ENCODE results near the gene CACNA1C. TPM values are rescaled to one million over a fixed set of nuclear protein-coding genes. Genes with fewer than 3 reads are reported as not detected.

Gene CACNA1C
- total RNA-seq, 1 donor from 2014 or later = 1.3 TPM

DNA sequence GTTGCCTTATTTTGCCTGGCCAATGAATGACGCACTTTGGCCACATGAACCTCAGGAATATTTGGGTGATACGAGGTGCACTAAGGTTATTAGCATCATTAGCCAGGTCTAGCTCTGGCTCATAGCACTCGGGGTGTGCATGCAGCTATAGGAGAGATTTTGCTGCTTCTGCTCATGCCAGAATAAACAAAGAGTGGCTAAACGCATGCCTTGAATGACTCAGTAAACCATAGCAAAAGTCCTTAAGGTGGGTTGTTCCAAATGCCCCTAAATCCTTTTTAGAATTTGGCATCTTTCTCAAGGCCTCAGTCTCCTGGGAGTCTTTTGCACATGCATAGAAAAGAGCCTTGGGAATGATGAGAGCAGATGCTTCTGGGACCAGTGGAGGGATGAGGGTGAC lies 398.2 kb downstream of the CACNA1C start:
- DNase-seq (ENCODE audit: low read depth) = no peak
- Histone ChIP-seq H3K27me3 (ENCODE audit: control insufficient read depth, insufficient read depth, low read length) (no peaks in the 10 kb centered on the region), H3K4me3 (ENCODE audit: low read depth, low read length) (no peak overlapping the region), H3K36me3 (ENCODE audit: control insufficient read depth, insufficient read depth, low read length) (no peaks in the 10 kb centered on the region)
- TF ChIP-seq, protein P1, sequence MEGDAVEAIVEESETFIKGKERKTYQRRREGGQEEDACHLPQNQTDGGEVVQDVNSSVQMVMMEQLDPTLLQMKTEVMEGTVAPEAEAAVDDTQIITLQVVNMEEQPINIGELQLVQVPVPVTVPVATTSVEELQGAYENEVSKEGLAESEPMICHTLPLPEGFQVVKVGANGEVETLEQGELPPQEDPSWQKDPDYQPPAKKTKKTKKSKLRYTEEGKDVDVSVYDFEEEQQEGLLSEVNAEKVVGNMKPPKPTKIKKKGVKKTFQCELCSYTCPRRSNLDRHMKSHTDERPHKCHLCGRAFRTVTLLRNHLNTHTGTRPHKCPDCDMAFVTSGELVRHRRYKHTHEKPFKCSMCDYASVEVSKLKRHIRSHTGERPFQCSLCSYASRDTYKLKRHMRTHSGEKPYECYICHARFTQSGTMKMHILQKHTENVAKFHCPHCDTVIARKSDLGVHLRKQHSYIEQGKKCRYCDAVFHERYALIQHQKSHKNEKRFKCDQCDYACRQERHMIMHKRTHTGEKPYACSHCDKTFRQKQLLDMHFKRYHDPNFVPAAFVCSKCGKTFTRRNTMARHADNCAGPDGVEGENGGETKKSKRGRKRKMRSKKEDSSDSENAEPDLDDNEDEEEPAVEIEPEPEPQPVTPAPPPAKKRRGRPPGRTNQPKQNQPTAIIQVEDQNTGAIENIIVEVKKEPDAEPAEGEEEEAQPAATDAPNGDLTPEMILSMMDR (IDR thresholded peaks at IDR 0.05; ENCODE audit: insufficient read depth, low read length, poor library complexity, severe bottlenecking) = no peak

DNA sequence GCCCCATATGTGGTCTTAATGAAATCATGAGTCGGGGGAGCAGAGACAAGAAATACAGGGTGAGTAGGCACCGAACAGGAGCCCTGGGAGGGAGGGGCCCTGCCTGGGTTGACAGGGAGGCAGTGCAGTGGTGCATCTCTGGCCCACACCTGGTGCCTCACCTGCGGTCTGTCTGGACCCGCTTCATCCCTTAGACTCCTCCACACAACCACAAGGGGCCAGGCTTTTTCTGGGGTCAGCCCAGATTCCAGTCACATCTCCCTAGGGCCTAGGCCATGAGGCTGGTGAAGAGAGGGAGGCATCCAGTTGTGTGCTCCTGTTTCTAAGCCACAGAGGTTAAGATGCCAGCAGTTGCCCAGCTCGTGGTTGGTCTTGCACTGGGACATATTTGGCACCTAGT lies 398.7 kb downstream of the CACNA1C start:
- H3K4me3 ChIP-seq (ENCODE audit: low read depth, low read length) = no peak overlapping the region
- TF ChIP-seq, protein P1 (IDR thresholded peaks at IDR 0.05; ENCODE audit: insufficient read depth, low read length, poor library complexity, severe bottlenecking) = no peak
- no peaks in the 10 kb centered on the region for H3K36me3 ChIP-seq (ENCODE audit: control insufficient read depth, insufficient read depth, low read length)

DNA sequence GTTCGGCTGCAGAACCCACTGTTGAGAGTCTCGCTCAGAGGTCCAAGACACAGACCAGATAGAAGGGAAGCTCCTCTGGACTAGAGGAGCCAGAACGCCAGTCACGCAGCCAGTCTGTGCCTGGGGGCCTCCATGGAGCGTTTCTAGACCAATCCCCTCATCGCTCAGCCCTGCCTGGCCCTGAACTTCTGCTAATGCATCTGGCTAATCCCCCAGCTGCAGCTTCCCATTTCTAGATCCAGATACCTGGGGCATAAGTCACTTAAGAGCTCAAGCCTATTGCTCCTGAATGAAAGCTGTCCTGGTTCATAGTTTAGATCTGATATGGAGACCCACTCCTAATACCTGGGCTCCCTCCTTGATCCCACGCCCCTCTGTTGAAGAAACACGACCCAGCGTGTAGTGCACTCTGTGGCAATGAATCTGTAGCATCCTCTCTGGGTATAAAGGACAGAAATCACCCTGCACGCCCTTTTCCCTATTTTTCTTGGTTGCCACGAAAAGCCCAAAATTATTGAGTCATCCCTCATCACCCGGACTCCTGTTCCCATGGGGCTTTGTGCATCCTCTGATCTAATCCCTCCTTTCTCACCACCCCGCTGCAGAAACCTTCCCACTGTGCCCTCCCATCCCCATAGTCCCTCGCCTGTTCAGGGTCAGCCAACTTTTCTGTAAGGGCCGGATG lies 400.4 kb downstream of the CACNA1C start:
- no peak overlapping the region for H3K4me3 ChIP-seq (ENCODE audit: low read depth, low read length)

More for the DNA sequence above, 398.7 kb downstream of the CACNA1C start:
- no peak for DNase-seq (ENCODE audit: low read depth)
- H3K27me3 ChIP-seq (ENCODE audit: control insufficient read depth, insufficient read depth, low read length) = no peaks in the 10 kb centered on the region

DNA sequence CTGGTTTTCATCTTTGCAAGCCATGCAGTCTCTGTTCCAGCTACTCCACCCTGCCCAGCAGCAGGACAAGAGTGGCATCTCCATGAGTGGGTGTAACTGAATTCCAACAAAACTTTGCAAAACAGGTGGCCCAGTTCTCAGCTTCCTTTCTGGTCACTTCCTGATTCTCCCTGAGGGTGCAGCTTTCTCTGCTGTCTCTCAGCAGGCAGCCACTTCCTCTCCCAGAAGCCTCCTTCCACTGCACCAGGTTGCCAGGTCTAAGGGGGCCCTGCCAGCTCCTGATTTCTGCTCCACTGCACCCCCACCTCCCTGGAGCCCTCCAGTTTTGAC lies 400.9 kb downstream of the CACNA1C start:
- TF ChIP-seq, protein P1 (IDR thresholded peaks at IDR 0.05; ENCODE audit: insufficient read depth, low read length, poor library complexity, severe bottlenecking) = no peak
- no peak overlapping the region for H3K4me3 ChIP-seq (ENCODE audit: low read depth, low read length)
- H3K27me3 ChIP-seq (ENCODE audit: control insufficient read depth, insufficient read depth, low read length) = no peaks in the 10 kb centered on the region
- H3K36me3 ChIP-seq (ENCODE audit: control insufficient read depth, insufficient read depth, low read length) = no peaks in the 10 kb centered on the region
- DNase-seq (ENCODE audit: low read depth) = no peak

More for the DNA sequence above, 400.4 kb downstream of the CACNA1C start:
- Histone ChIP-seq H3K36me3 (ENCODE audit: control insufficient read depth, insufficient read depth, low read length) (no peaks in the 10 kb centered on the region), H3K27me3 (ENCODE audit: control insufficient read depth, insufficient read depth, low read length) (no peaks in the 10 kb centered on the region)
- DNase-seq (ENCODE audit: low read depth) = no peak
- TF ChIP-seq, protein P1 (IDR thresholded peaks at IDR 0.05; ENCODE audit: insufficient read depth, low read length, poor library complexity, severe bottlenecking) = no peak

DNA sequence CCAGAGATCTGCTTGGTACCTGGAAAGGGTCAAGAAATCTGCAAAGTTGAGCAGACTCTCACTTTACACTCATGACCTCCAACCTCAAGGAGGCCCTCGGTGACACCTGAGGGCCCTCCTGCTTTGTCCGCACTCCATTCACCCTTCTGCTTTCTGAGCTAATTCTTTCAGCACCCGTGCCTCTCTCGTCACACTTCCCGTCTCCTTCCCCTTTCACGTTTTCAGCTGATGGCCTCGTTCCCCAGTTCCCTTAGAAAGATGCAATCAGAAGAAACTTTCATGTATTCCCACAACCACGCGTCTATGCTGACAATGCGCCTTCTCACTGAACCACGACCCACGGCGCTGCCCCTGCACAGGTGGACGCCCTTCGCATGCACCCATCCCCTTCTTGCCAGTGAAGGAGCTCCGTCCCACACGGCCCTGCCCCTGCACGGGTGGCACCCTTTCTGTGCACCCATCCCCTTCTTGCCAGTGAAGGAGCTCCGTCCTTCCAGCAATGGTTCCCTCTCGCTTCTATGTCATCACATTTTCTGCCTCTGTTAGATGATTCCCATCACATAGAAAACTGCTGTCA lies 401.9 kb downstream of the CACNA1C start:
- no peaks in the 10 kb centered on the region for H3K27me3 ChIP-seq (ENCODE audit: control insufficient read depth, insufficient read depth, low read length)
- H3K36me3 ChIP-seq (ENCODE audit: control insufficient read depth, insufficient read depth, low read length) = no peaks in the 10 kb centered on the region
- TF ChIP-seq, protein P1 (IDR thresholded peaks at IDR 0.05; ENCODE audit: insufficient read depth, low read length, poor library complexity, severe bottlenecking) = no peak
- no peak overlapping the region for H3K4me3 ChIP-seq (ENCODE audit: low read depth, low read length)
- DNase-seq (ENCODE audit: low read depth) = no peak

DNA sequence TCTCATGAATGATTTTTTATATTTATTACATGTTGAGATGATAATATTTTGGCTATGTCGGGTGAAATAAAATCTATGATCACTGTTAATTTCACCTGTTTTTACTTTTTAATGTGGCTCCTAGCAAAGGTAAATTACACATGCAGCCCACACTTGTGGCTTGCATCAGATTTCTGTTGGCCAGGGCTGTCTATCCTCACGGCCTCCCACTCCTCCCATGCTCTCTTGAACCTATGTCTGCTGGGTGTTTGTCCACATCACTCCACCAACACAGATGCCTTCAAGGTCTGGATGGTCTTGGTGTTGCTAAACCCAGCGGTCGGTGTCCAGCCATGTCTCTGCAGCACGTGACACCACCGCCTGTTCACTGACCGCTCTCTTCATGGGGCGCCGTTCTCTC lies 402.6 kb downstream of the CACNA1C start:
- H3K4me3 ChIP-seq (ENCODE audit: low read depth, low read length) = no peak overlapping the region
- no peaks in the 10 kb centered on the region for H3K27me3 ChIP-seq (ENCODE audit: control insufficient read depth, insufficient read depth, low read length)
- H3K36me3 ChIP-seq (ENCODE audit: control insufficient read depth, insufficient read depth, low read length) = no peaks in the 10 kb centered on the region
- TF ChIP-seq, protein P1 (IDR thresholded peaks at IDR 0.05; ENCODE audit: insufficient read depth, low read length, poor library complexity, severe bottlenecking) = no peak
- DNase-seq (ENCODE audit: low read depth) = no peak

Measured in kidney epithelial cell (primary cell).